GM12878 (cell line): Measurements from ENCODE around the gene TTLL4. TPM values are rescaled to one million over a fixed set of nuclear protein-coding genes. Genes with fewer than 3 reads are reported as not detected.

Source experiments
- ATAC-seq: fragments of 200-7000 bp; cut with Tn5 transposase; 3 replicates; pipeline ENCODE4 v1.9.1; 2020; ENCODE audit warnings: mild to moderate bottlenecking, moderate library complexity
- BruUV-seq: library from RNA; stranded (reverse); fragments of 400-500 nt; replicated peaks from 2 replicates; lab custom pipeline; 2021; lab: Mats Ljungman, UMichigan
- CTCF ChIA-PET: fragments of 300-600 bp; sonication (Branson Sonifier 250); formaldehyde crosslinking; extraction: SDS; loops from one replicate; lab custom pipeline; 2021; ENCODE audit warnings: inconsistent platforms; lab: Yijun Ruan, JAX
- POLR2A ChIA-PET: fragments of 350-600 bp; formaldehyde crosslinking; extraction: SDS; loops from one replicate; lab custom pipeline; 2021; ENCODE audit warnings: inconsistent platforms; lab: Charles Lee
- RAD21 ChIA-PET: fragments of 300-600 bp; sonication (Branson Sonifier 250); formaldehyde crosslinking; loops from one replicate; lab custom pipeline; 2023; ENCODE audit warnings: antibody characterized with exemption; ENCODE audit not compliant: unreplicated experiment; lab: Charles Lee
- SMC1A ChIA-PET: fragments of 300-600 bp; sonication (Branson Sonifier 250); formaldehyde crosslinking; loops from one replicate; lab custom pipeline; 2023; ENCODE audit not compliant: unreplicated experiment, uncharacterized antibody; lab: Charles Lee
- DNase-seq: peaks from one replicate; pipeline ENCODE4 v3.0.0-alpha.2; 2011; ENCODE audit warnings: low read depth, low spot score
- FAIRE-seq: peaks from 3 replicates; lab custom pipeline; 2011; peaks lifted over from hg19 to GRCh38; lab: Jason Lieb, UNC
- H2AFZ ChIP-seq: 2 replicates; pipeline ENCODE4 v1.6.0; 2011; ENCODE audit warnings: low read depth, low read length, control low read depth; ENCODE audit not compliant: control insufficient read depth
- H3K27ac ChIP-seq: 2 replicates; pipeline ENCODE4 v1.5.1; 2011; ENCODE audit warnings: control low read depth; ENCODE audit not compliant: control insufficient read depth, insufficient read depth
- H3K27me3 ChIP-seq, 2 experiments: replicated peaks in 1 of 2; 2 replicates each; pipeline versions ENCODE4 v1.6.0 to v1.6.1; 2011; ENCODE audit warnings: low read length in 1 of 2; ENCODE audit not compliant: control insufficient read depth in 2 of 2, insufficient read depth in 2 of 2
- H3K36me3 ChIP-seq, 2 experiments: 2 replicates each; pipeline ENCODE4 v1.5.1; 2011; ENCODE audit warnings: low read length in 1 of 2; ENCODE audit not compliant: control insufficient read depth in 2 of 2, insufficient read depth in 2 of 2
- H3K4me1 ChIP-seq: 2 replicates; pipeline ENCODE4 v1.6.1; 2011; ENCODE audit warnings: mild to moderate bottlenecking, low read length, moderate library complexity, mixed read lengths; ENCODE audit not compliant: control insufficient read depth, insufficient read depth
- H3K4me2 ChIP-seq: 2 replicates; pipeline ENCODE4 v1.6.0; 2011; ENCODE audit warnings: control low read depth; ENCODE audit not compliant: control insufficient read depth, insufficient read depth
- H3K4me3 ChIP-seq: fragments of 200-600 bp; sonication (generic); 2 replicates; pipeline ENCODE4 v1.5.1; 2016
- H3K79me2 ChIP-seq: 2 replicates; pipeline ENCODE4 v1.6.0; 2011; ENCODE audit warnings: low read length; ENCODE audit not compliant: control insufficient read depth, insufficient read depth
- H3K9ac ChIP-seq: 2 replicates; pipeline ENCODE4 v1.8.0; 2011; ENCODE audit warnings: low read length, control low read depth, mixed read lengths; ENCODE audit not compliant: control insufficient read depth, insufficient read depth
- H3K9me3 ChIP-seq: replicated peaks from 3 replicates; pipeline ENCODE4 v1.5.1; 2011; ENCODE audit warnings: mild to moderate bottlenecking, low read length; ENCODE audit not compliant: control insufficient read depth, insufficient read depth
- H4K20me1 ChIP-seq: 2 replicates; pipeline ENCODE4 v1.6.0; 2011; ENCODE audit not compliant: control insufficient read depth, insufficient read depth
- ELK1 ChIP-seq: IDR thresholded peaks from 2 replicates; pipeline ENCODE4 v1.6.1; 2012; ENCODE audit warnings: low read depth, low read length, improper control_type of control experiment
- IRF5 ChIP-seq: fragments of 450-650 bp; IDR thresholded peaks from 2 replicates; pipeline ENCODE4 v1.6.1; 2017; ENCODE audit warnings: borderline replicate concordance
- NR2C1 ChIP-seq: fragments of 450-650 bp; IDR thresholded peaks from 2 replicates; pipeline ENCODE4 v1.6.1; 2017; ENCODE audit warnings: antibody characterized with exemption, mild to moderate bottlenecking, moderate library complexity
- NRF1 ChIP-seq: conservative IDR thresholded peaks from 2 replicates; pipeline ENCODE4 v1.6.1; 2011; ENCODE audit warnings: mild to moderate bottlenecking, low read depth, low read length, improper control_type of control experiment
- RAD21 ChIP-seq: IDR thresholded peaks from 2 replicates; pipeline ENCODE4 v1.6.1; 2011; ENCODE audit warnings: mild to moderate bottlenecking, low read depth, low read length, moderate library complexity; ENCODE audit not compliant: insufficient read depth
- SMAD5 ChIP-seq: IDR thresholded peaks from 2 replicates; pipeline ENCODE4 v1.6.1; 2016; ENCODE audit warnings: antibody characterized with exemption, low read depth
- SRF ChIP-seq, 2 experiments: IDR thresholded peaks; 2 replicates each; pipeline ENCODE4 v1.6.1; 2011; ENCODE audit warnings: low read depth in 2 of 2, low read length in 2 of 2, mild to moderate bottlenecking in 1 of 2, moderate library complexity in 1 of 2
- SUZ12 ChIP-seq: fragments of 200-600 bp; sonication (generic); IDR thresholded peaks from one replicate; pipeline ENCODE4 v1.6.1; 2018; ENCODE audit warnings: antibody characterized with exemption, mild to moderate bottlenecking; ENCODE audit not compliant: unreplicated experiment
- ZNF622 ChIP-seq: fragments of 450-650 bp; IDR thresholded peaks from 2 replicates; pipeline ENCODE4 v1.6.1; 2017; ENCODE audit warnings: mild to moderate bottlenecking, inconsistent platforms
- WGBS: methylation state at CpG from one replicate; pipeline ENCODE4 v1.1.6; 2016; ENCODE audit warnings: low lambda C conversion rate; ENCODE audit not compliant: insufficient replicate concordance, insufficient coverage; ENCODE audit errors: missing lambda C conversion rate; 5-methylcytosine and 5-hydroxymethylcytosine counted together
- in situ Hi-C: fragments of 300-500 bp; cut with MboI; formaldehyde crosslinking; loops from 9 replicates; pipeline ENCODE4 v1.14.3; 2018; ENCODE audit warnings: mixed read lengths
- intact Hi-C: fragments of 100-400 bp; cut with micrococcal nuclease; formaldehyde crosslinking; loops from one replicate; pipeline ENCODE4 v1.14.2; 2022; ENCODE audit not compliant: unreplicated experiment
- polyA plus RNA-seq, 11 experiments: library from polyadenylated mRNA; depleted of rRNA in 4 of 11; unstranded in 6 of 11; stranded (reverse) in 5 of 11; fragments of >200 nt; fragmentation: Nextera tagmentation in 4 of 11; fragmentation: Illumina TruSeq in 1 of 11; extraction: Ambion mirVana in 4 of 11; extraction: Trizol in 1 of 11; gene quantifications; 1 replicate in 1 of 11; 2 replicates in 10 of 11; pipeline versions ENCODE4 v1.2.1 to v1.2.3, GENCODE V29; 2011 to 2016; ENCODE audit warnings: inconsistent platforms in 2 of 11, missing spikeins in 2 of 11, low read depth in 1 of 11
- total RNA-seq, 4 experiments: library from RNA; depleted of rRNA in 3 of 4; stranded (reverse); fragments of >200 nt in 3 of 4; fragmentation: Illumina TruSeq in 1 of 4; extraction: Trizol in 1 of 4; gene quantifications; 2 replicates each; pipeline versions ENCODE4 v1.2.1 to v1.2.3, GENCODE V29; 2013 to 2021

TTLL4 gene
- total and polyA plus RNA-seq, 10 of the 15 experiments (the other 5 are each of a cell fraction or from before 2014, with no cell fraction given), result 16.6 to 63.1 (median 32.9) TPM

GRCh38 chr2:218729640-218730039 lies 19.0 kb downstream of the TTLL4 start:
- no peak for TF ChIP-seq SUZ12
- no peak for TF ChIP-seq ZNF622
- TF ChIP-seq NR2C1, result no peak
- TF ChIP-seq SRF (IDR thresholded peaks at IDR 0.05; ENCODE audit: low read depth in 2 of 2, low read length in 2 of 2), result no peak
- no peak for TF ChIP-seq ELK1
- TF ChIP-seq NRF1, result no peak
- no peak for TF ChIP-seq RAD21
- TF ChIP-seq IRF5, result no peak
- no peak for TF ChIP-seq SMAD5
- Histone ChIP-seq H3K4me1 (peaks cover 12% of the 10 kb centered on the region), H3K79me2 (peaks cover 16% of the 10 kb centered on the region), H2AFZ (no peak overlapping the region), H3K9ac (no peak overlapping the region), H3K4me2 (no peak overlapping the region), H3K27me3 (no peaks in the 10 kb centered on the region), H3K4me3 (no peak overlapping the region), H3K36me3 (peaks cover 2 to 5% of the 10 kb centered on the region in 2 experiments; a peak in 1 of 4 replicates), H3K27ac (no peak overlapping the region), H4K20me1 (no peaks in the 10 kb centered on the region), H3K9me3 (peaks cover 5% of the 10 kb centered on the region)
- no peak for FAIRE-seq
- RAD21 ChIA-PET, result no interaction called here
- POLR2A ChIA-PET, result no interaction called here
- BruUV-seq, result no TSS peak
- no peak for DNase-seq
- ATAC-seq, result no peak
- intact Hi-C loops (no loop called here), in situ Hi-C loops (no loop called here)
- WGBS, result 94% methylated on average over 3 of the region's 3 CpGs
- SMC1A ChIA-PET, result no interaction called here
- CTCF ChIA-PET, result no interaction called here
